HT-29 (cell line): ENCODE results near the gene FIBCD1. TPM values are rescaled to one million over a fixed set of nuclear protein-coding genes. Genes with fewer than 3 reads are reported as not detected.
"Not testable (repeated sequence)": the region's sequence is repeated elsewhere in the genome, so short reads cannot be mapped to it uniquely, and the experiment has no call there.

Experiments used
- DNase-seq: peaks from one replicate; pipeline ENCODE4 v3.0.0-alpha.2; 2015; ENCODE audit warnings: low spot score
- total RNA-seq: library from RNA; depleted of rRNA; stranded (reverse); fragments of >200 nt; shearing (Covaris generic); gene quantifications from 2 replicates; pipeline ENCODE4 v1.2.3, GENCODE V29; 2014

The FIBCD1 gene
- total RNA-seq, 1 experiment from 2014 or later = 0.03 TPM

DNA sequence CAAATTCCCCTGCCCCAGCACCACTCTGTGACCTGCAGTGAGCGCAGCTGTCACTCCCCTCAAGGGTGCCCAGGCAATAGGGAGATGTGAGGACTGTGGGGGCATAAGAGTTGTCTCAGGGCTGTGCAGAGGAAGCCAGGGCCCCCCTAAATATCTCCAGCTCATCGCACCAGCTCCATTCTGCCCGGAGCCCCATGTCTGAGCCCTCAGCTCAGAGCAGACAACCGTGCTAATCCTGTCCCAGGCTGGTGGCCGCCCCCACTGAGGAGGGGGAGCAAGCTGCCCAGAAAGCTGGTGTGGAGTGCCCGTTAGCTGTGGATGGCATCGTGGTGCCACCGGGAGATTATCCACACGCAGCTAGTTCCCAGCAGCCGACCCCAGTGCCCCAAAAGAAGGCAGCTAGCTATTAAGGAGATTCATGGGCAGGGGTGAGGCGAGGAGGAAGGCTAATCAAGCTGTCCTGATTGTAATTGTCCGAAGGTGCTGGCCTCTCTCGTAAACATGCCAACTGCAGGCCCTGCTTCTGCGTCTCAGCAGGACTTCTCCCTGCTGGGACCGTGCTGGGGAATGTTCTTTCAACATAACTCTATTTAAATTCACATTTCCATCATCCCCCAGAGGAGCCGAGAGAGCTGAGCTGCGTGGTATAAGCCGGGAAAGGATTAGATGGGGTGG, 17.0 kb upstream of the FIBCD1 start:
- no peak for DNase-seq

DNA sequence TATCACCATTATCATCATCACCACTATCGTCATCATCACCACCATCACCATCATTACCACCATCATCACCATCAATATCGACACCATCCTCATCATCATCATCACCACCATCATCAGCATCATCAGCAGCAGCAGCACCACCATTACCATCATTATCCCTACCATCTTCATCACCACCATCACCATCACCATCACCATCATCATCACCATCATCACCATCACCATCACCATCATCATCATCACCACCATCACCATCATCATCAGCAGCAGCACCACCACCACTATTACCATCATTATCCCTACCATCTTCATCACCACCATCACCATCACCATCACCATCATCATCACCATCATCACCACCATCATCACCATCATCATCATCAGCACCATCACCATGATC, 15.9 kb upstream of the FIBCD1 start:
- not testable (repeated sequence) for DNase-seq

DNA sequence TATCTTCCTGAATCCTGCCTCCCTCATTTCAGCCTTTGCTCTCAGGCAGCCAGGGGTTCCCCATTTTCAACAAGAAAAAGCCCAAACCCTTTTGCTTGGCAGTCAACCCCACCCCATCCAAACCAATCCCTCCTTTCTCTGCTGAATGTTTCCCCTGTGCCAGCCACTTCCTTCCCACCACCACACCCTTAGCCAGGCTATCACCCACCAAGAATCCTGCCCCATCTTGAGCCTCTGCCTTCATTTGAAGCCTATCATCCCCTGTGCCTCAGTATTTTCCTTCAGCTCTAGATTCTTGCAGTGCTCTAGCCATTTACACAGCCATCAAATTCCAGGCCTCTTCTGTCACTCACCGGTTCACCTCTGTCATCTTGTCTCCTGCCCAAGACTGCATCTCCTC, 15.3 kb upstream of the FIBCD1 start:
- DNase-seq = no peak

DNA sequence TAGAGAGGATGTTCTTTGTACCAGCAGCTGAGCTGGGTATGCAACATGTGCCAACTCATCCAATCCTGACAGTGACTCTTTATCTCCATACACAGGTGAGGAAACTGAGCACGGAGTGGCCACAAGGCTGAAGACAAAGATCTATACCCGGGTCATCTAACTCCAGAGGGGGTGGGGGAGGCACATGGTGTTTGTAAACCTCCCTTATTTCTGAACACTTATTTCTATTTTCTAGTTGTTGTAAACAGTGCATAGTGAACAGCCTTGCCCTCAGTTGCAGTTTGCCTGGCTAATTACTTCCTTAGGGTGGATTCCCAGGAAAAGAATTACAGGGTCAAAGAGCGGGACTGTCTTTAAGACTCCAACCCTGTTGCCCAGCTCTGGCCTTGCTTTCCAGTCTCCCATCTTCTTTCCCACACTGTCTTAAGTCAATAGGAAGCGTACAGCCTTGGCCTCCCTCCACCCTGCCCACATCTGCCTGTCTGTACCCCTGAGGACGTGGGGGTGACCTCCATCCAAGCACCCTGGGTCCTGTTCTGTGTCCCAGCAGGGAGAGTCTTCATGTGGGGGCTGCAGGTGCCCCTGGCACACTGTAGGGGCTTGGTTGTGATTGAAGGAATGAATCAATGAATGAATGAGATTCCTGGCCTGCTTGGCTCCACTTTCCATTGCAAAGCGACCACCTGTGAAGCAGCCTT, 13.2 kb upstream of the FIBCD1 start:
- DNase-seq = no peak

DNA sequence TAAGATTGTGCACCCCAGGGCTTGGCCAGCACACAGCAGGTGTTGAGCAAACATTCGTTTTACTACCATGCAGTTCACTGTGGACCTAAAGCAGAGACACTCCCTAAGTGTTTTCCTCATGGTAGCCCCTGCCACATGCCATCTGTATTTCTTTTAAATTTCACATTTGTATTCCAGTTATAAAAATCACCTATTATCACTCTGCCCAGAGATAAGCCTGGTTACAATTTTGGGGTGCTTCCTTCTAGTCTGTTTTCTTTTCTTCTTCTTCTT, 10.9 kb upstream of the FIBCD1 start:
- no peak for DNase-seq

DNA sequence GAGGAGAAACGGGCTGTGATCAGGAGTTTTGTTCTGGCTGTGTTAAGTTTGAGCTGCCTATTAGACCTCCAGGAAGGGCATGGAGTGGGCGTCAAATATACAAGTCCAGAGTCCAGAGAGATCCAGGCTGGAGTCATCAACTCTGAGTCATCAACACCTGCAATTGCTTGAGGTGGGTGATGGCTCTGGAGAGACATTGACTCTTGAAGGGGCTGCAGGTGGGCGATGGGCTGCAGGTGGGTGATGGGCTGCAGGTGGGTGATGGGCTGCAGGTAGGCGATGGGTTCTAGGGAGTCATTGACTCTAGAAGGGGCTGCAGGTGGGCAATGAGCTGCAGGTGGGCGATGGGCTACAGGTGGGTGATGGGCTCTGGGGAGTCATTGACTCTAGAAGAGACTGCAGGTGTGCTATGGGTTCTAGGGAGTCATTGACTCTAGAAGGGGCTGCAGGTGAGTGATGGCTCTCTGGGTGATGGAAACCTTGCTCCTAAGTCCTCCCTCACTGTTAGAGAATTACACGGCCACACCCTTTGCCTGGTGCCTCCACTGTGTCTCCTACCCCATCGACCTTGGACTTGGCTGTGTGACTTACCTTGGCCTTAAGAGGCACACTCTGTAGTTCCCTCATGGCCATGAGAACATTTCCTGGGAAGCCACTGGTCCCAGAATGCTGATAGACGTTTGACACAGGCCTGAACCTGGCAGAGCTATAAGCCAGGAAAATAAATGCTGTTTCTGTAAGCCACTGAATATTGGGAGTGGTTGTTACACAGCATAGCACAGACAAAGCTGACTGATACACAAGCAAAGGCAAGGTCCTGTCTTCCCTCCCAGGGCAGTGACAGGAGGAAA, 10.4 kb upstream of the FIBCD1 start:
- no peak for DNase-seq

DNA sequence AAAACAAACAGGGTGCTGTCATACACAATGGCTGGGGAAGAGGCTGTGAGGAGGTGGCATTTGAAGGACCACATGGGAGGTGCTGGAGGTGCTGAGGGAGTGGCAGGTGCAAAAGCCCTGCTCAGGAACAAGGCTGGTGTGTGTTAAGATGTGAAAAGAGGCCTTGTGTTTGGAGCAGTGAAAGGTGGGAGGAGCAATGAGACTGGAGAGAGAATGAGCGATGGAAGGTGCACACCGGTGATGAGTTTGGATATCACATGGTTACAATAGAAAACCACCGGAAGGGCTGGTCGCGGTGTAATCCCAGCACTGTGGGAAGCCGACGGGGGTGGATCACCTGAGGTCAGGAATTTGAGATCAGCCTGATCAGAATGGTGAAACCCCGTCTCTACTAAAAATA, 9.2 kb upstream of the FIBCD1 start:
- no peak for DNase-seq

DNA sequence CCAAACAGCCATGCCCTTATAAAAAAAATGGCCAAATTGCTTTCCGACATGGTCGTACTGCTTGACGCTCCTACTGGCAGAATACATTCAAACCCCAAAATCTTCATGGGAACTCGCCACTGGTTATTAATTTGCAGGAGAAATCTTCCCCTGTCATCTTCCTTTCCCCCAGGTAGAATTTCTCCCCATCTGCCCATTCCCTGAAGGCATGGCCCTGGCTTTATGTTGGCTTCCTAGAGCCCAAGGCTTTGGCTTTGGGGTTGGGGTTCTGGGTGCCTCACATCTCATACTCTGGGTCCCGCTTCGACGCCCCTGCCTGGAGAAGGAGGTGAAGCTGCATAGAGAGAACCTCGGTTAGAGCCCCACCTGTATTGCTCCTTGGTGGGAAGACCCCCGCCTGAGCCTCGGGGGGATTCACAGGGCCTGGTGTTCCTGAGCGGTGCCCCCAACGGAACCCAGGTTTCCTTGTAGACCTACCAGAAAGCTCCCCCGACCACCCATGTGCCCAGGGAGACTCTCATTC, 8.6 kb upstream of the FIBCD1 start:
- no peak for DNase-seq

DNA sequence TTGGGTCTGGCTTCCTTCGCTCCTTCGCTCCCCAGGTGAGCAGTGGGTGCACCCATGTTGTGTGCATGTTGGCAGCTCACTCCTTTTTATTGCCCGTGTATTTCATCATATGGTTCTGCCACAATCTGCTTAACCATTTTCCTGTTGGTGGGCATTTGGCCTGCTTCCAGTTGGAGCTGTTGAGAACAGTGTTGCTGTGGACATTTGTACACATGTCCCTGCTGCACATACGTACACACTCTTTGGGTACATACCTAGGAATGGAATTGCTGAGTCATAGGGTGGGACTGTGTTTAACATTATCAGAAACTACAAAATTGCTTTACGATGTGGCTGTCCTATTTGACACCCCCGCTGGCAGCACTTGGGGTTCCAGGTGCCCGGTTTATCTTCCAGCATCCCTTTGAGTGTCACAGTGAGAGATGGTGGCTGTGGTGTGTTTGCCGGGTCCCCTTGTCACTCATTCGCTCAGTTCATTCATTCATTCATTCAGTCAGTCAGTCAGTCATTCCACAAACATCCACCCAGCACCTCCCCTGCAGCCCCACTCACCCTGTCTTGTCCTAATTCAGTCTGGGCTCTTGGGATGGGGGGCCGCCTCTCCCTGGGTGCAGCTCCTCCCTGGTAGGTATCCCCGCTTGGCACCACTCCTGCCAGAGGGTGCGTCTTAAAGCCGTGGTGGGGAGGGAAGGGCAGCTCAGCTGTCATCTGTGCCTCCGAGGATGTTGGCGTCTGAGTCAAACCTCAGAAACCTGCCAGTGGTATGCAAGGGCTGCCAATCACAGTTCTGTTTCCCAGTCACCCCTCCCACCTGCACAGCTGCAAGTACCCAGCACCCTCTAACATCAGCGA, 7.9 kb upstream of the FIBCD1 start:
- DNase-seq = peak; percentile 86

DNA sequence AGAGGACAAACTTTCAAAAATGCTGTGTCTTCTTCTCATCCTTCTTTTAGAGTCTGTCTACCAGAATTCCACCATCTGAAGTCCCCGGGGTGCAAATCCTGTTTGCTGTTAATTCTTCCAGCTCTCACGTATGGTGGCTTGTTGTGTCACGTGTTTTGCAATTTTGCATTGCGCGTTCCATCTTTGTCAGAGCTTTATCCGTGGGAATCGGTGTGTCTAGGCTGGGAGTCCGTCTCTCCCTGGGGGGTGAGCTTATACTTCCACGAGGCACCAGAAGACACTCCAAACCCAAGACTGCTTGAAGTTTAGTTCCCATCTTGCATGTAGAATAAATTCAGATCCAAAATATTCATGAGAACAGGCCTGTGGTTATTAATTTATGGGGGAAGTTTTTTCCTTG, 6.1 kb upstream of the FIBCD1 start:
- no peak for DNase-seq

DNA sequence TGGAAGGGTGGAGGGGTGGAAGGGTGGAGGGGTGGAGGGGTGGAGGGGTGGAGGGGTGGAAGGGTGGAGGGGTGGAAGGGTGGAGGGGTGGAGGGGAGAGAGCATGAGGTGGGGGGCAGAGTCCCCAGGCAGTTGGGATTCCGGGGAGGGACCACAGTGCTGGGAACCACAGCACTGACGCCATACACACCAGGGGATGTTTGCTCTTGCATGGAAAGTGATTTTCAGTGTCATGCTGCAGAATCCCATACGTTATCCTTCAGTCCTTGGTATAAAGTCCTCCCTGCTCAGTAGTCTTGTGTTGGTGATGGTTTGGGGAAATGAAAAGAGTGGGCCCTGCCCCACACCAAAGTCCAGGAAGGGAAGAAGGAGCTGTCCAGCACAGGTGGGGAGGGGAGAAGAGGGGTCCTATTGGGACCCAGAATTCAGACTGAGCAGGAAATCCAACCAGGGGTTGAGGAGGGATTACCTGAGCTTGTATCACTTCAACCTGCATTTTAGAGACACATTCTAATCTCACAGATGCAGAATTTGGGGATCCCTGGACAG, 5.5 kb upstream of the FIBCD1 start:
- no peak for DNase-seq

DNA sequence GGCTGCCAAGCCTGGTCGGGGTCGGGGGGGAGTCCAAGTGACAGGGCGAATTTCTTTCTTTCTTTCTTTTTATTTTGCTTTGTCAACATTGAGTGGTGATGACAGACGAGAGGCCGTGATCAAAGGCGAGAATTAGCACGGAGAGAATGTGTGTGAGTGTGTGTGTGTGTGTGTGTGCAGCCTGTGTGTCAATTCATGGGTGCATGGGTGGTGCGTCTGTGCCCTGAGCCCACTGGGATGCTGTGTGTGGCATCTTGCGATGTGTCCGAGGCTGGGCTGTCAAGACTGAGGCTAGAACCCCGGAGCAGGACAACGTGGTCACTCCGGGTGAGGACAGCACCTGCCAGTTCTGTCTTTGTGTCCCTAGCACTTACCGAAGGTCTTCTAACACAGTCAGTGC, 4.7 kb upstream of the FIBCD1 start:
- no peak for DNase-seq

DNA sequence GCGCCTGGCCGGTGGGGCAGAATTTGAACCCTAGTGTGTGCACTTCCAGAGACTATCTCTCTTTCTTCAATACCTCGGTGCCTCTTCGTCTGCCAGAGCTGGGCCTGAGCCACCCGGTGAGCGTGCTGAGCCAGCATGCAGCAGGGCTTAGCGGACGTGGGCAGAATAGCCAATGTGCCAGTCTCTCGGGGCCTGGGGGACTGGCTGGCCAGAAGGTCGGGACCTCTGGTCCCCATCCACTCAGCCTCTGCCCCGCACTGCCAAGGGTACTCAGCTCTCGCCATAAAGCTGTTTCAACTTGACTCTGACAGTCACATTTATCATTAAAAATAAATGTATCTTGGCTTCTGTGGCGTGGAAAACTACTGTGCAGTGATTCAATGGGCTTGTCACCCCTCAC, 4.2 kb upstream of the FIBCD1 start:
- DNase-seq = no peak

DNA sequence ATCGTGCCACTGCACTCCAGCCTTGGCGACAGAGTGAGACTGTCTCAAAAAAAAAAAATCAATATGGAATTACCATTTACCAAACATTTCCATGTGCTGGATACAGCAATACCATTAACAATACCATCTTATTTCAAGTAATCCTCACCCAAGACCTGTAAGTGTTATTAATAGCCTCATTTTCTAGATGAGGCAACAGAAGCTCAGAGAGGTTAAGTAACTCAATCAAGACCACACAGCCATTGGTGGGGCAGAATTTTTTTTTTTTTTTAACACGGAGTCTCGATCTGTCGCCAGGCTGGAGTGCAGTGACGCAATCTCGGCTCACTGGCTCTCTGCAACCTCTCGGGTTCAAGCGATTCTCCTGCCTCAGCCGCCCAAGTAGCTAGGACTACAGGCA, 3.6 kb upstream of the FIBCD1 start:
- no peak for DNase-seq

DNA sequence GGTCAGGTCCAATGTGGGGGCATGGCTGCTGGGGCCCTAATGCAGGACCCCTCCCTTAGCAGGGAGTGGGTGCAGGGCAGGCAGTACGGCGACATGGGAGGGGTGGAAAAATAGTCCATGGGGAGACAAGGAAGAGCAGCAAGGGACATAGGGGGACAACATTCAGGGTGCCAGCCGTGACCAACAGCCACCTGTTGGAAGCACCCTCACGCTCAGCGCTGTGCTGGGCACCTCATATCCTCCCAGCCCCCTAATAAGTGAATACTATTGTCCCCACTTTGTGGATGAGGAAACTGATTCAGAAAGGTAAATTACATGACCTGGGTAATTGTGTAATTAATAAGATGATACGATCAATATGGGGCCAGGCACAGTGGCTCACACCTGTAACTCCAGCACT, 3.0 kb upstream of the FIBCD1 start:
- DNase-seq = no peak

DNA sequence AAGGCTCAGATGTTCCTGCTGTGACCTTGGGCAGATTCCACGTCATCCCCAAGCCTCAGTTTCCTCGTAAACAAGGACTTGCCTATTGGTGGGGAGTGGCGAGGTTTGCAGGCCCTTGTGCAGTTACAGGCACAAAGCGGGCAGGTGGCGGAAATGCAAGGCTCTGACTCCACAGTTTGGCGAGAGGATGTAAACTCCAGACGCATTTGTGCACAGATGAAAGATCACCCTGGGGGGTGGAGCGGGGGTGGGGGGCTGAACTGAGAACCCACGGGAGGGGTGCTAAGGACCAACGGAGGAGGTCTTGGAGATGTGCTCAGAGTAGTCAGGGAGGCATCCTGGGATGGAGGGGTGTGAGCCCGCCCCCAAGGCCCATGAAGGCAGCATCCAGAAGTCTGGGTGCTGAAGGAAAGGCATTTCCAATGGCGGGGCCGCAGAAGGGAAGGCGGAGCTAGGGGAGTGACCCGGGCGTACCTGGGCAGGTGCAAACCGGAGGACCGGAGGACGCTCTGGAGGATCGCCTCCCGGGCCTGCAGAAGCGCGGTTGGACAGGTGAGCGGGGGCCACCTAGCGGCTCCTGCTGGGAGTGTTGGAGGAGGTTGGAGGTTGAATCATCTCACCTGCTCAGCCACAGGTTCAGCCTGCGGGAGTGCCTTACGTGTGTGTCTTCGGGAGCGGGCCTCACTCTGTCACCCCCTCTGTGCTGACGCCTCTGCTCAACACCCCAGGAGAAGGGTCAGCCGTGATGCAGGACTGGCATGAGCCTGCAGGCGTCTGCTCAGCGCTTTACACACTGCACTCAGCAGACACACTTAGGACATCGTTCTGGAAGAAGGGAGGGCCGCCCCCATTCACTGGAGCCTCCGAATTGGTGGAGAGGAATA, 1.9 kb upstream of the FIBCD1 start:
- peak; percentile 91 for DNase-seq

DNA sequence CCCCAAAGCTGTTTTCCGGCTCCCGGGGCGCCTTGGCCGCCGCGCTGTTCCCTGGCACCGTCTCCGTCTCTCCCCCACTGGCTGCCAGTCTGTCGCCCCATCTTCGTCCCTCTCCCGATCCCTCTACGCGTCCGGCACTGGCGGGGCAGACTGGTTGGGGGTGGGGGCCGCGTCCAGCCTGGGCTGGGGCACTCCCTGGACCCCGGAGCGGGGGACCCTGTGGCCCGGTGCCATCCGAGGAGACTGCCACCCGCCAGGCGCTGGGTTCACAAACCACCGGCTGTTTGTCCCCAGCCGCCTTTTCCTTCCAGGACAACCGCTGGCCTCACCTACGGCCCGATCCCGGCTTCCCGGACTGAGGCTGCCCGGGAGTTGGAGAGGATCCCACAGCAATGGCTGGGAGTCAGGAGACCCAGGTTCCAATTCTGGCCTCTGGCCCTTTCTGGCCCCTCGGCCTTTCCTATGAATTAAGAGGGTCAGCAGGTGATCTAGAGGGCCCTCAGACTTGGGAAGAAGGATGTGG, 1.0 kb upstream of the FIBCD1 start:
- no peak for DNase-seq

DNA sequence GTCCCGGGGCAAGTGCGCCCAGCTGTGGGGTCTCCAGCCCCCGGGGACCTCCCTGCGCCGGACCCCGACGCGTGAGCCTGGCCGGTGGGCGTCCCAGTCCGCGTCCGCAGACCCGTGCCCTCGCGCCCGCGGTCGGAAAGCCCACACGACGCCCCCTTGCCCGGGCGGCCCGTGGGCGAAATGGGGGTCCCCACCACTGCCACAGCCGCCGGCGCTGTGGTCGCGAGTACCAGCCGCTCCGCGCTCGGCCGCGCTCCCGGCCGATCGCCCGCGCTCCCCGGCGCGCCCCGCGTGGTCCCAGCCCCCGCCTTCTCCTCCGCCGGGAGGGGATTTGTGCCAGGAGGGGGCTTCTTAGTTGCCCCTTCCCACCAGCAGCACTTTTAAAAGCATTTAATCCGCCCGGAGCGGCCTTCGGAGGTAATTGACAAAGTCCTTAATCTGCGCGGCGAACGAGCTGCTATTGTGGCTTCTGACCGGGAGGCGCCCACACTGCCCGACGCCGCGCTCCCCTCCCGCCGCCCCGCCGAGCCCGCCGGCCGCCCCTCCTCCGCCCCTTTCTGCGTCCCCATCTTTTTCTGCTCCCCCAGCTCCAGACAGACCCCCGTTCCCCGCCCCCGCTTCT, 469 bp upstream of the FIBCD1 start:
- DNase-seq = no peak

DNA sequence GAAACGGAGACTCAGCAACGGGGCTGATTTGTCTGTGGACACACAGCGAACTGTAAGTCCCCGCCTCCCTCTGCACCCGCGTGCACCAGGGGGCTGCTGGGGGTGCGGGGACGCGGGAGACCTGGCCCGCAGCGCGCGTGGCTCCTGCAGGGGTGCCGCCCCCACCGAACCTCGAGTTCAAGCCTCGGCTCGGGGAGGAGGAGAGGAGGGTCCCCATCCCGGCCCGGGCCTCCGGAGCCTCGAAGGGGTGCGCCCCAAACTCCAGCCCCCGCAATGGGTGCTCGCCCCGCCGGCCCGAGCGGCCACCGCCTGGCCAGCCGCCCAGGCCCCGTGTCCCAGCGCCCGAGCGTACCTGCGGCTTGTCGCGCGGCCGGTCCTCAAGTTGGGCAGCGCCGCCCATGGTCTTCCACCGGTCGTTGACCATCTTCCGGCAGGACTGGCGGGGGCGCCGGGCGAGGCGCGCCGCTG, 829 bp downstream of the FIBCD1 start:
- no peak for DNase-seq
